IMR-90 (cell line): Measurements from ENCODE around the gene EML4. TPM values are rescaled to one million over a fixed set of nuclear protein-coding genes. Genes with fewer than 3 reads are reported as not detected.

Source experiments
- ATAC-seq: fragments of 200-7000 bp; cut with Tn5 transposase; 2 replicates; pipeline ENCODE4 v1.9.1; 2020; ENCODE audit warnings: low read depth, mild to moderate bottlenecking, moderate library complexity
- BruUV-seq: library from RNA; stranded (reverse); fragments of 400-500 nt; replicated peaks from 2 replicates; lab custom pipeline; 2021; lab: Mats Ljungman, UMichigan
- CTCF ChIA-PET: fragments of 300-600 bp; formaldehyde crosslinking; extraction: SDS; loops from one replicate; lab custom pipeline; 2021; ENCODE audit warnings: antibody characterized with exemption; lab: Yijun Ruan, JAX
- POLR2A ChIA-PET: fragments of 300-600 bp; sonication (Branson Sonifier 250); formaldehyde crosslinking; loops from one replicate; lab custom pipeline; 2022; ENCODE audit warnings: antibody characterized with exemption; ENCODE audit not compliant: unreplicated experiment; lab: Charles Lee
- DNase-seq: peaks from one replicate; pipeline ENCODE4 v3.0.0; 2013
- H2AFZ ChIP-seq: replicated peaks from 2 replicates; pipeline ENCODE3; 2013; ENCODE audit warnings: low read length, mild to moderate bottlenecking; ENCODE audit not compliant: poor library complexity
- H2AK5ac ChIP-seq: 2 replicates; pipeline ENCODE4 v1.6.1; 2013; ENCODE audit warnings: low read depth, low read length, inconsistent platforms
- H2AK9ac ChIP-seq: replicated peaks from 2 replicates; pipeline ENCODE3; 2013; ENCODE audit warnings: mild to moderate bottlenecking, low read depth, low read length, moderate library complexity; ENCODE audit not compliant: poor library complexity
- H2BK120ac ChIP-seq: 2 replicates; pipeline ENCODE4 v1.6.1; 2013; ENCODE audit warnings: low read depth, low read length, inconsistent platforms
- H2BK15ac ChIP-seq: 3 replicates; pipeline ENCODE4 v1.6.1; 2013; ENCODE audit warnings: low read depth, low read length, inconsistent platforms
- H2BK20ac ChIP-seq: 2 replicates; pipeline ENCODE4 v1.6.1; 2013; ENCODE audit warnings: low read depth, mild to moderate bottlenecking, inconsistent platforms, low read length, moderate library complexity
- H2BK5ac ChIP-seq: 2 replicates; pipeline ENCODE4 v1.6.1; 2013; ENCODE audit warnings: mild to moderate bottlenecking, low read depth, low read length, inconsistent platforms; ENCODE audit not compliant: poor library complexity, severe bottlenecking
- H3K14ac ChIP-seq: replicated peaks from 2 replicates; pipeline ENCODE4 v1.6.1; 2013; ENCODE audit warnings: low read depth, low read length, inconsistent platforms
- H3K18ac ChIP-seq: 2 replicates; pipeline ENCODE4 v1.6.1; 2013; ENCODE audit warnings: low read depth, low read length, control low read depth
- H3K23ac ChIP-seq: 2 replicates; pipeline ENCODE4 v1.6.1; 2013; ENCODE audit warnings: low read depth, low read length, inconsistent platforms
- H3K27ac ChIP-seq: 2 replicates; pipeline ENCODE4 v1.5.1; 2013; ENCODE audit warnings: mild to moderate bottlenecking, control low read depth, low read length; ENCODE audit not compliant: insufficient read depth
- H3K27me3 ChIP-seq: 2 replicates; pipeline ENCODE4 v1.6.1; 2013; ENCODE audit warnings: low read length; ENCODE audit not compliant: control insufficient read depth, insufficient read depth
- H3K36me3 ChIP-seq: 2 replicates; pipeline ENCODE4 v1.6.1; 2013; ENCODE audit warnings: low read length, mixed read lengths; ENCODE audit not compliant: control insufficient read depth, insufficient read depth
- H3K4ac ChIP-seq: 2 replicates; pipeline ENCODE4 v1.6.1; 2013; ENCODE audit warnings: low read depth, low read length, inconsistent platforms
- H3K4me1 ChIP-seq: 2 replicates; pipeline ENCODE4 v1.6.1; 2013; ENCODE audit warnings: low read length, mixed read lengths; ENCODE audit not compliant: control insufficient read depth, insufficient read depth
- H3K4me2 ChIP-seq: 2 replicates; pipeline ENCODE4 v1.6.1; 2013; ENCODE audit warnings: low read depth, mild to moderate bottlenecking, control low read depth, low read length, moderate library complexity
- H3K4me3 ChIP-seq: 2 replicates; pipeline ENCODE4 v1.5.1; 2013; ENCODE audit warnings: low read depth, mild to moderate bottlenecking, control low read depth, low read length, moderate library complexity; ENCODE audit not compliant: insufficient read depth
- H3K56ac ChIP-seq: 2 replicates; pipeline ENCODE4 v1.6.1; 2013; ENCODE audit warnings: low read length, inconsistent platforms; ENCODE audit not compliant: insufficient read depth; ENCODE audit errors: extremely low read depth
- H3K79me1 ChIP-seq, 2 experiments: 2 replicates each; pipeline ENCODE4 v1.6.1; 2013; ENCODE audit warnings: low read length in 2 of 2, inconsistent platforms in 1 of 2, low read depth in 1 of 2
- H3K9ac ChIP-seq: 2 replicates; pipeline ENCODE4 v1.6.1; 2013; ENCODE audit warnings: low read depth, low read length, control low read depth
- H3K9me1 ChIP-seq: 2 replicates; pipeline ENCODE4 v1.6.1; 2013; ENCODE audit warnings: low read length, inconsistent platforms; ENCODE audit not compliant: insufficient read depth
- H3K9me3 ChIP-seq: 2 replicates; pipeline ENCODE4 v1.6.1; 2013; ENCODE audit warnings: low read length; ENCODE audit not compliant: control insufficient read depth, insufficient read depth
- H4K20me1 ChIP-seq: 2 replicates; pipeline ENCODE4 v1.6.1; 2013; ENCODE audit warnings: low read length, inconsistent platforms; ENCODE audit not compliant: insufficient read depth
- H4K5ac ChIP-seq: 2 replicates; pipeline ENCODE4 v1.6.1; 2013; ENCODE audit warnings: mild to moderate bottlenecking, low read depth, low read length, control low read depth
- H4K8ac ChIP-seq, 2 experiments: 2 replicates each; pipeline ENCODE4 v1.6.1; 2013; ENCODE audit warnings: low read depth in 2 of 2, low read length in 2 of 2, control low read depth in 1 of 2, inconsistent platforms in 1 of 2
- H4K91ac ChIP-seq: 2 replicates; pipeline ENCODE4 v1.6.1; 2013; ENCODE audit warnings: low read depth, low read length, inconsistent platforms; ENCODE audit not compliant: insufficient read depth
- BHLHE40 ChIP-seq: fragments of 150-350 bp; IDR thresholded peaks from 2 replicates; pipeline ENCODE4 v1.6.1; 2016; ENCODE audit warnings: mild to moderate bottlenecking, low read depth, low read length
- CEBPB ChIP-seq: IDR thresholded peaks from 2 replicates; pipeline ENCODE4 v1.6.1; 2012; ENCODE audit warnings: low read depth, low read length, improper control_type of control experiment
- dilution Hi-C: fragments of 300-500 bp; cut with HindIII; formaldehyde crosslinking; loops from one replicate; pipeline ENCODE4 v1.14.3; 2018; ENCODE audit warnings: low sequenced_read_pairs; ENCODE audit not compliant: unreplicated experiment
- in situ Hi-C: fragments of 300-500 bp; cut with MboI; formaldehyde crosslinking; loops from 3 replicates; pipeline ENCODE4 v1.14.3; 2019; ENCODE audit warnings: low sequenced_read_pairs, inconsistent platforms, mixed read lengths
- intact Hi-C: fragments of 100-400 bp; cut with micrococcal nuclease; formaldehyde crosslinking; loops from 2 replicates; pipeline ENCODE4 v1.10.0; 2022
- polyA plus RNA-seq, 3 experiments: library from polyadenylated mRNA; depleted of rRNA; stranded (reverse); fragments of >200 nt; gene quantifications; 2 replicates each; pipeline ENCODE4 v1.2.3, GENCODE V29; 2012; ENCODE audit warnings: low replicate concordance in 1 of 3
- total RNA-seq: library from RNA; depleted of rRNA; stranded (reverse); fragments of >200 nt; gene quantifications from 2 replicates; pipeline ENCODE4 v1.2.3, GENCODE V29; 2012

The EML4 gene
- total and polyA plus RNA-seq, 2 of the 4 experiments (the other 2 are of a cell fraction) = 29.7 to 73.7 TPM

DNA sequence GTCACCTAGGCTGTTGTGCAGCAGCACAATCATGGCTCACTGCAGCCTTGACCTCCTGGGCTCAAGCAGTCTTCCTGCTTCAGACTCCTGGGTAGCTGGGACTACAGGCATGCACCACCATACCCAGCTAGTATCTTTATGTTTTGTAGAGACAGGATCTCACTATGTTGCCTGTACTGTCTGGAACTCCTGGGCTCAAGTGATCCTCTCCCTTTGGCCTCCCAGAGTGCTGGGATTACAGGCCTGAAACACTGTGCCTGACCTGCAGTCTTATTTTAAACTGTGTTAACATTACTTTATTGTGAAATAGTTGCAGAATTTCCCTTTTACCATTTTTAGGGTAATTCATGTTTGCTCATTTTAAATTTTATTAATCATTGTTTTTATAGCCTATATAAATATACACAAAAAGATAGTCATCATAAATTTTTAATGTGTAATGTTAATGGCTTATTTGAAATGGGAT lies 24.6 kb downstream of the EML4 start:
- Histone ChIP-seq H2AFZ (peak overlapping the region; percentile 45), H4K5ac (peak overlapping the region; percentile 33; the same call in 1 of the 2 replicates), H3K23ac (peak overlapping the region; percentile 90), H2BK5ac (peak overlapping the region; percentile 94), H3K14ac (peak overlapping the region; percentile 71), H3K9me1 (peaks cover 15% of the 10 kb centered on the region), H4K91ac (peak overlapping the region; percentile 31), H3K27ac (peak overlapping the region; percentile 91; the same call in 1 of the 2 replicates), H3K4me2 (peak overlapping the region; percentile 48), H3K79me1 (peaks cover 30 to 74% of the 10 kb centered on the region in 2 experiments), H3K4ac (peak overlapping the region; percentile 68), H2BK120ac (peak overlapping the region; percentile 68), H3K9me3 (no peaks in the 10 kb centered on the region), H3K4me1 (peaks cover 20% of the 10 kb centered on the region), H4K8ac (peak overlapping the region in 1 of 2 experiments; percentile 73; a peak in 2 of 4 replicates), H3K4me3 (no peak overlapping the region), H3K9ac (peak overlapping the region; percentile 52; the same call in 1 of the 2 replicates), H2BK20ac (peak overlapping the region; percentile 69), H3K18ac (peak overlapping the region; percentile 51), H3K56ac (no peak overlapping the region), H4K20me1 (peaks cover 7% of the 10 kb centered on the region; the same call in 1 of the 2 replicates), H2BK15ac (peak overlapping the region; percentile 77; the same call in 1 of the 3 replicates), H2AK9ac (peak overlapping the region; percentile 44), H3K36me3 (no peaks in the 10 kb centered on the region), H2AK5ac (peak overlapping the region; percentile 79), H3K27me3 (no peaks in the 10 kb centered on the region)
- BruUV-seq = no TSS peak
- dilution Hi-C loops (no loop called here), intact Hi-C loops (no loop called here), in situ Hi-C loops (no loop called here)
- ATAC-seq (peak; percentile 65), DNase-seq (peak; percentile 46)
- POLR2A ChIA-PET = no interaction called here
- TF ChIP-seq CEBPB = peak; percentile 90
- no peak for TF ChIP-seq BHLHE40
- CTCF ChIA-PET = interaction anchor here (0.6 to 0.7 kb wide), 2 partner anchors 12 to 98 kb away, joined by 3 read pairs; no protein-coding TSS in a partner anchor
